H1 (cell line): ENCODE measurements around the gene SZT2. TPM values are rescaled to one million over a fixed set of nuclear protein-coding genes. Genes with fewer than 3 reads are reported as not detected.

ENCODE experiments used
- CTCF ChIA-PET: fragments of 300-600 bp; sonication (Branson Sonifier 250); formaldehyde crosslinking; loops from one replicate; lab custom pipeline; 2021; ENCODE audit not compliant: partially characterized antibody; lab: Charles Lee
- POLR2A ChIA-PET: fragments of 300-600 bp; sonication (Branson Sonifier 250); formaldehyde crosslinking; loops from one replicate; lab custom pipeline; 2021; ENCODE audit warnings: inconsistent platforms; ENCODE audit not compliant: partially characterized antibody; lab: Charles Lee
- DNase-seq, 2 experiments: peaks; one replicate each; pipeline versions ENCODE4 v3.0.0 to v3.0.0-alpha.2; 2010 to 2022; ENCODE audit warnings: low spot score in 2 of 2, low read depth in 1 of 2, mixed read lengths in 1 of 2
- FAIRE-seq: peaks from 2 replicates; lab custom pipeline; 2011; peaks lifted over from hg19 to GRCh38; lab: Jason Lieb, UNC
- H2AFZ ChIP-seq: 2 replicates; pipeline ENCODE4 v1.8.1; 2012; ENCODE audit warnings: low read length, inconsistent platforms
- H2AK5ac ChIP-seq: 2 replicates; pipeline ENCODE4 v1.6.1; 2013; ENCODE audit warnings: low read depth, low read length
- H2BK120ac ChIP-seq: replicated peaks from 2 replicates; pipeline ENCODE3; 2013; ENCODE audit warnings: low read depth, low read length, inconsistent platforms
- H2BK12ac ChIP-seq: 2 replicates; pipeline ENCODE4 v1.6.1; 2013; ENCODE audit warnings: low read depth, low read length
- H2BK15ac ChIP-seq: 2 replicates; pipeline ENCODE4 v1.6.1; 2013; ENCODE audit warnings: low read length
- H2BK20ac ChIP-seq: 2 replicates; pipeline ENCODE4 v1.6.1; 2013; ENCODE audit warnings: low read length
- H2BK5ac ChIP-seq: 2 replicates; pipeline ENCODE4 v1.6.1; 2013; ENCODE audit warnings: low read depth, low read length
- H3K14ac ChIP-seq: 2 replicates; pipeline ENCODE4 v1.6.1; 2013; ENCODE audit warnings: inconsistent platforms; ENCODE audit not compliant: insufficient read length
- H3K18ac ChIP-seq: 2 replicates; pipeline ENCODE4 v1.6.1; 2013; ENCODE audit warnings: low read length; ENCODE audit errors: extremely low read depth
- H3K23ac ChIP-seq: 2 replicates; pipeline ENCODE4 v1.6.1; 2013; ENCODE audit warnings: inconsistent platforms; ENCODE audit not compliant: insufficient read length
- H3K23me2 ChIP-seq: 2 replicates; pipeline ENCODE4 v1.6.1; 2013; ENCODE audit warnings: low read depth, low read length
- H3K27ac ChIP-seq: 2 replicates; pipeline ENCODE4 v1.6.1; 2011; ENCODE audit warnings: low read depth, low read length, inconsistent platforms
- H3K27me3 ChIP-seq, 4 experiments: replicated peaks in 1 of 4; 1 replicate in 1 of 4; 2 replicates in 3 of 4; pipeline versions ENCODE4 v1.6.1 to v1.8.1; 2011 to 2013; ENCODE audit warnings: low read length in 3 of 4, mild to moderate bottlenecking in 3 of 4, inconsistent platforms in 2 of 4, mixed read lengths in 2 of 4, moderate library complexity in 1 of 4; ENCODE audit not compliant: control insufficient read depth in 3 of 4, insufficient read depth in 3 of 4; ENCODE audit errors: extremely low read depth in 1 of 4
- H3K36me3 ChIP-seq, 4 experiments: 2 replicates each; pipeline versions ENCODE4 v1.6.1 to v1.8.1; 2011 to 2013; ENCODE audit warnings: mild to moderate bottlenecking in 4 of 4, low read length in 3 of 4, moderate library complexity in 2 of 4, control low read depth in 1 of 4, inconsistent platforms in 1 of 4; ENCODE audit not compliant: insufficient read depth in 4 of 4, control insufficient read depth in 2 of 4
- H3K4ac ChIP-seq: replicated peaks from 2 replicates; pipeline ENCODE3; 2013; ENCODE audit warnings: low read length, low read depth, mixed read lengths, inconsistent platforms; ENCODE audit not compliant: insufficient read length
- H3K4me1 ChIP-seq, 4 experiments: replicated peaks in 1 of 4; 1 replicate in 1 of 4; 2 replicates in 3 of 4; pipeline versions ENCODE4 v1.6.1 to v1.8.1; 2011 to 2013; ENCODE audit warnings: low read length in 3 of 4, inconsistent platforms in 2 of 4, mixed read lengths in 1 of 4; ENCODE audit not compliant: insufficient read depth in 4 of 4, control insufficient read depth in 3 of 4
- H3K4me2 ChIP-seq, 2 experiments: 2 replicates each; pipeline versions ENCODE4 v1.6.1 to v1.8.1; 2011 to 2013; ENCODE audit warnings: low read depth in 2 of 2, low read length in 2 of 2, control low read depth in 1 of 2, inconsistent platforms in 1 of 2, mild to moderate bottlenecking in 1 of 2; ENCODE audit not compliant: insufficient read depth in 1 of 2
- H3K4me3 ChIP-seq, 4 experiments: fragments of 200-600, 300-600 bp in 1 of 4; sonication (generic), shearing (Covaris generic), sonication (Bioruptor Twin) in 1 of 4; 2 replicates each; pipeline versions ENCODE4 v1.5.1 to v1.8.1; 2011 to 2016; ENCODE audit warnings: low read length in 4 of 4, low read depth in 3 of 4, control low read depth in 2 of 4, inconsistent platforms in 2 of 4, mild to moderate bottlenecking in 2 of 4, mixed read lengths in 1 of 4, moderate library complexity in 1 of 4; ENCODE audit not compliant: insufficient read depth in 2 of 4; ENCODE audit errors: extremely low read depth in 1 of 4
- H3K56ac ChIP-seq: replicated peaks from 2 replicates; pipeline ENCODE3; 2013; ENCODE audit warnings: low read depth, mild to moderate bottlenecking, mixed read lengths, low read length, inconsistent platforms; ENCODE audit not compliant: insufficient read length
- H3K79me1 ChIP-seq: 2 replicates; pipeline ENCODE4 v1.6.1; 2013; ENCODE audit warnings: low read depth, low read length, control low read depth
- H3K79me2 ChIP-seq, 2 experiments: 2 replicates each; pipeline versions ENCODE4 v1.6.1 to v1.8.1; 2012 to 2013; ENCODE audit warnings: low read length in 2 of 2, mild to moderate bottlenecking in 2 of 2, inconsistent platforms in 1 of 2; ENCODE audit not compliant: insufficient read depth in 2 of 2, control insufficient read depth in 1 of 2
- H3K9ac ChIP-seq, 4 experiments: replicated peaks in 1 of 4; 1 replicate in 1 of 4; 2 replicates in 3 of 4; pipeline versions ENCODE4 v1.6.1 to v1.8.1; 2011 to 2013; ENCODE audit warnings: low read depth in 3 of 4, low read length in 3 of 4, control low read depth in 2 of 4, mild to moderate bottlenecking in 2 of 4, moderate library complexity in 2 of 4, inconsistent platforms in 1 of 4; ENCODE audit errors: extremely low read depth in 1 of 4
- H3K9me3 ChIP-seq, 2 experiments: 2 replicates each; pipeline versions ENCODE4 v1.6.1 to v1.8.1; 2012 to 2013; ENCODE audit warnings: mild to moderate bottlenecking in 2 of 2, moderate library complexity in 2 of 2, control low read depth in 1 of 2, inconsistent platforms in 1 of 2, low read depth in 1 of 2, low read length in 1 of 2, mixed read lengths in 1 of 2; ENCODE audit not compliant: insufficient read depth in 2 of 2
- H4K20me1 ChIP-seq, 2 experiments: replicated peaks in 1 of 2; 2 replicates each; pipeline versions ENCODE3 to v1.8.1; 2011 to 2013; ENCODE audit warnings: inconsistent platforms in 2 of 2, low read length in 2 of 2, mild to moderate bottlenecking in 1 of 2; ENCODE audit not compliant: insufficient read depth in 2 of 2, control insufficient read depth in 1 of 2
- H4K5ac ChIP-seq: 2 replicates; pipeline ENCODE4 v1.6.1; 2013; ENCODE audit warnings: low read length, low read depth, mixed read lengths, inconsistent platforms; ENCODE audit not compliant: insufficient read length
- H4K8ac ChIP-seq: 2 replicates; pipeline ENCODE4 v1.8.0; 2013; ENCODE audit warnings: mild to moderate bottlenecking, moderate library complexity, low read length, inconsistent platforms; ENCODE audit not compliant: insufficient read depth; ENCODE audit errors: extremely low read depth
- H4K91ac ChIP-seq: replicated peaks from 2 replicates; pipeline ENCODE3; 2013; ENCODE audit warnings: low read length, mixed read lengths, inconsistent platforms; ENCODE audit not compliant: insufficient read length
- CHD2 ChIP-seq: IDR thresholded peaks from 2 replicates; pipeline ENCODE4 v1.6.1; 2012; ENCODE audit warnings: low read length, improper control_type of control experiment
- CREB1 ChIP-seq: IDR thresholded peaks from 2 replicates; pipeline ENCODE4 v1.6.1; 2012; ENCODE audit warnings: inconsistent platforms
- FOSL1 ChIP-seq: IDR thresholded peaks from 2 replicates; pipeline ENCODE4 v1.6.1; 2011; ENCODE audit warnings: mild to moderate bottlenecking, low read depth, low read length, moderate library complexity; ENCODE audit not compliant: insufficient read depth
- HDAC2 ChIP-seq, 2 experiments: fragments of 300-600 bp in 1 of 2; sonication (generic) in 1 of 2; IDR thresholded peaks; 2 replicates each; pipeline ENCODE4 v1.6.1; 2011 to 2012; ENCODE audit warnings: low read depth in 2 of 2, low read length in 2 of 2, mild to moderate bottlenecking in 2 of 2, moderate library complexity in 2 of 2, borderline replicate concordance in 1 of 2, inconsistent platforms in 1 of 2
- KDM1A ChIP-seq: fragments of 200-600, 300-600 bp; sonication (generic); IDR thresholded peaks from 2 replicates; pipeline ENCODE4 v1.7.1; 2016; ENCODE audit warnings: mild to moderate bottlenecking, low read length, borderline replicate concordance
- RXRA ChIP-seq: IDR thresholded peaks from 2 replicates; pipeline ENCODE4 v1.6.1; 2011; ENCODE audit warnings: low read depth, mild to moderate bottlenecking, low read length, moderate library complexity; ENCODE audit not compliant: insufficient read depth
- WGBS, 2 experiments: shearing (Covaris generic) in 1 of 2; methylation state at CpG; one replicate each; pipeline versions ENCODE4 v1.1.6 to v1.1.7; 2013 to 2015; ENCODE audit warnings: low lambda C conversion rate in 2 of 2, mixed read lengths in 2 of 2, inconsistent platforms in 1 of 2, low coverage in 1 of 2, missing lambda C conversion rate in 1 of 2; ENCODE audit not compliant: insufficient replicate concordance in 2 of 2, insufficient coverage in 1 of 2, insufficient read length in 1 of 2; ENCODE audit errors: extremely low coverage in 1 of 2, missing lambda C conversion rate in 1 of 2; 5-methylcytosine and 5-hydroxymethylcytosine counted together
- polyA plus RNA-seq, 7 experiments: library from polyadenylated mRNA; depleted of rRNA in 3 of 7; stranded (reverse) in 5 of 7; unstranded in 2 of 7; fragments of >200 nt in 5 of 7; fragments of 200-250 nt in 2 of 7; gene quantifications; 1 replicate in 5 of 7; 2 replicates in 1 of 7; 4 replicates in 1 of 7; pipeline versions ENCODE4 v1.2.1 to v1.2.3, GENCODE V29; 2011 to 2013; ENCODE audit warnings: missing spikeins in 2 of 7, mixed read lengths in 2 of 7
- total RNA-seq: library from RNA; stranded (reverse); fragmentation: NEBNext Ultra II Directional; extraction: Animal tissue kit (Norgen Biotek cat#: 25700); gene quantifications from 2 replicates; pipeline ENCODE4 v1.2.1, GENCODE V29; 2021
- TF ChIP-seq, protein P1 (sequence below): IDR thresholded peaks from 2 replicates; pipeline ENCODE4 v1.6.1; 2011; ENCODE audit warnings: low read length, improper control_type of control experiment
- TF ChIP-seq, protein P2 (sequence below), 3 experiments: IDR thresholded peaks; 1 replicate in 2 of 3; 2 replicates in 1 of 3; pipeline versions ENCODE4 v1.5.1 to v1.6.1; 2011; ENCODE audit warnings: low read length in 3 of 3, mild to moderate bottlenecking in 3 of 3, inconsistent platforms in 2 of 3, low read depth in 1 of 3, moderate library complexity in 1 of 3; ENCODE audit not compliant: insufficient read depth in 1 of 3; ENCODE audit errors: control extremely low read depth in 1 of 3
- TF ChIP-seq, protein P3 (sequence below): IDR thresholded peaks from 2 replicates; pipeline ENCODE4 v1.6.1; 2011; ENCODE audit warnings: low read depth, mild to moderate bottlenecking, low read length; ENCODE audit not compliant: insufficient read depth

SZT2 gene
- total and polyA plus RNA-seq, 2 of the 8 experiments (the other 6 are each of a cell fraction or from before 2014, with no cell fraction given), result 4.7 to 12.9 TPM

DNA sequence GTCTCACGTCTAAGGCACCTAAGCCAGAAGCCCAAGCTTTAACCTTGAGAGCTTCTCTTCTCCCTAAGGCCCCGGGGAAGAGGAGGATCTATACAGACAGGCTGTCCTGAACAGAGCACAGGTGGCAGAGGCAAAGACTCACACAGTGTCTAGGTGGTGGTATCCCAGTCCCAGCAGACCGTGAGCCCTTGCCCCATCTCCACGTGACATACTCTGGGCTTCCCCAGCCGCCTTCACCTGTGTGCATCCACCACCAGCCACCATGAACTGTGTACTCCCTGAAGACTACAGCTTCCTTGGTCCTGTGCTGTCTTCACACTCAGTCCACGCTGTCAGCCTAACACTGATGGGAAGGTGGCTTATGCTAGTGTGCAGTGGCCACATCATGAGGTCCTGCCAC lies 31.7 kb downstream of the SZT2 start:
- no peak overlapping the region for H3K18ac ChIP-seq
- TF ChIP-seq FOSL1 (no peak), RXRA (no peak), HDAC2 (IDR thresholded peaks at IDR 0.05; ENCODE audit: borderline replicate concordance in 1 of 2, low read depth in 2 of 2, low read length in 2 of 2) (no peak), CHD2 (no peak), CREB1 (no peak), KDM1A (no peak)
- TF ChIP-seq, protein P1, sequence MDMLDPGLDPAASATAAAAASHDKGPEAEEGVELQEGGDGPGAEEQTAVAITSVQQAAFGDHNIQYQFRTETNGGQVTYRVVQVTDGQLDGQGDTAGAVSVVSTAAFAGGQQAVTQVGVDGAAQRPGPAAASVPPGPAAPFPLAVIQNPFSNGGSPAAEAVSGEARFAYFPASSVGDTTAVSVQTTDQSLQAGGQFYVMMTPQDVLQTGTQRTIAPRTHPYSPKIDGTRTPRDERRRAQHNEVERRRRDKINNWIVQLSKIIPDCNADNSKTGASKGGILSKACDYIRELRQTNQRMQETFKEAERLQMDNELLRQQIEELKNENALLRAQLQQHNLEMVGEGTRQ, result no peak
- TF ChIP-seq, protein P2, sequence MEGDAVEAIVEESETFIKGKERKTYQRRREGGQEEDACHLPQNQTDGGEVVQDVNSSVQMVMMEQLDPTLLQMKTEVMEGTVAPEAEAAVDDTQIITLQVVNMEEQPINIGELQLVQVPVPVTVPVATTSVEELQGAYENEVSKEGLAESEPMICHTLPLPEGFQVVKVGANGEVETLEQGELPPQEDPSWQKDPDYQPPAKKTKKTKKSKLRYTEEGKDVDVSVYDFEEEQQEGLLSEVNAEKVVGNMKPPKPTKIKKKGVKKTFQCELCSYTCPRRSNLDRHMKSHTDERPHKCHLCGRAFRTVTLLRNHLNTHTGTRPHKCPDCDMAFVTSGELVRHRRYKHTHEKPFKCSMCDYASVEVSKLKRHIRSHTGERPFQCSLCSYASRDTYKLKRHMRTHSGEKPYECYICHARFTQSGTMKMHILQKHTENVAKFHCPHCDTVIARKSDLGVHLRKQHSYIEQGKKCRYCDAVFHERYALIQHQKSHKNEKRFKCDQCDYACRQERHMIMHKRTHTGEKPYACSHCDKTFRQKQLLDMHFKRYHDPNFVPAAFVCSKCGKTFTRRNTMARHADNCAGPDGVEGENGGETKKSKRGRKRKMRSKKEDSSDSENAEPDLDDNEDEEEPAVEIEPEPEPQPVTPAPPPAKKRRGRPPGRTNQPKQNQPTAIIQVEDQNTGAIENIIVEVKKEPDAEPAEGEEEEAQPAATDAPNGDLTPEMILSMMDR (IDR thresholded peaks at IDR 0.05; ENCODE audit: control extremely low read depth in 1 of 3, insufficient read depth in 1 of 3, low read depth in 1 of 3, low read length in 3 of 3), result no peak
- TF ChIP-seq, protein P3, sequence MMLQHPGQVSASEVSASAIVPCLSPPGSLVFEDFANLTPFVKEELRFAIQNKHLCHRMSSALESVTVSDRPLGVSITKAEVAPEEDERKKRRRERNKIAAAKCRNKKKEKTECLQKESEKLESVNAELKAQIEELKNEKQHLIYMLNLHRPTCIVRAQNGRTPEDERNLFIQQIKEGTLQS, result no peak

More for the DNA sequence above, 31.7 kb downstream of the SZT2 start:
- Histone ChIP-seq H3K27me3 (no peaks in the 10 kb centered on the region), H2AK5ac (peak overlapping the region; percentile 39; the same call in 1 of the 2 replicates), H4K8ac (no peak overlapping the region), H3K23me2 (peaks cover 2% of the 10 kb centered on the region; the same call in 1 of the 2 replicates), H2BK12ac (no peak overlapping the region), H3K79me1 (no peaks in the 10 kb centered on the region), H4K20me1 (peaks cover 0 to 2% of the 10 kb centered on the region in 2 experiments), H2AFZ (no peak overlapping the region), H3K9me3 (no peaks in the 10 kb centered on the region), H3K4me1 (peaks cover 0 to 8% (median 5%) of the 10 kb centered on the region in 4 experiments; a peak in 6 of 7 replicates), H2BK15ac (no peak overlapping the region), H3K4me3 (no peak overlapping the region), H2BK5ac (no peak overlapping the region), H4K5ac (no peak overlapping the region), H3K36me3 (peaks cover 5 to 35% (median 23%) of the 10 kb centered on the region in 4 experiments; a peak in 6 of 8 replicates), H3K23ac (no peak overlapping the region), H3K56ac (no peak overlapping the region), H3K27ac (no peak overlapping the region), H3K14ac (no peak overlapping the region), H2BK120ac (no peak overlapping the region), H3K9ac (no peak overlapping the region), H3K79me2 (no peaks in the 10 kb centered on the region), H3K4me2 (no peak overlapping the region), H2BK20ac (no peak overlapping the region), H4K91ac (no peak overlapping the region), H3K4ac (no peak overlapping the region)
- no peak for FAIRE-seq
- ChIA-PET POLR2A (no interaction called here), CTCF (interaction anchor here (0.6 to 1.8 kb wide), 5 partner anchors 19 to 566 kb away, joined by 3 to 6 read pairs (median 3); no protein-coding TSS in a partner anchor)
- no peak for DNase-seq
- WGBS, 2 experiments, result 92% methylated on average over 6 of the region's 6 CpGs; no CpG with 5 or more reads in 1 of the 2 experiments
